ENCODE data around the gene RRBP1. TPM values are rescaled to one million over a fixed set of nuclear protein-coding genes. Genes with fewer than 3 reads are reported as not detected.

The RRBP1 gene
- total RNA-seq, 1 donor, result 122 TPM

DNA sequence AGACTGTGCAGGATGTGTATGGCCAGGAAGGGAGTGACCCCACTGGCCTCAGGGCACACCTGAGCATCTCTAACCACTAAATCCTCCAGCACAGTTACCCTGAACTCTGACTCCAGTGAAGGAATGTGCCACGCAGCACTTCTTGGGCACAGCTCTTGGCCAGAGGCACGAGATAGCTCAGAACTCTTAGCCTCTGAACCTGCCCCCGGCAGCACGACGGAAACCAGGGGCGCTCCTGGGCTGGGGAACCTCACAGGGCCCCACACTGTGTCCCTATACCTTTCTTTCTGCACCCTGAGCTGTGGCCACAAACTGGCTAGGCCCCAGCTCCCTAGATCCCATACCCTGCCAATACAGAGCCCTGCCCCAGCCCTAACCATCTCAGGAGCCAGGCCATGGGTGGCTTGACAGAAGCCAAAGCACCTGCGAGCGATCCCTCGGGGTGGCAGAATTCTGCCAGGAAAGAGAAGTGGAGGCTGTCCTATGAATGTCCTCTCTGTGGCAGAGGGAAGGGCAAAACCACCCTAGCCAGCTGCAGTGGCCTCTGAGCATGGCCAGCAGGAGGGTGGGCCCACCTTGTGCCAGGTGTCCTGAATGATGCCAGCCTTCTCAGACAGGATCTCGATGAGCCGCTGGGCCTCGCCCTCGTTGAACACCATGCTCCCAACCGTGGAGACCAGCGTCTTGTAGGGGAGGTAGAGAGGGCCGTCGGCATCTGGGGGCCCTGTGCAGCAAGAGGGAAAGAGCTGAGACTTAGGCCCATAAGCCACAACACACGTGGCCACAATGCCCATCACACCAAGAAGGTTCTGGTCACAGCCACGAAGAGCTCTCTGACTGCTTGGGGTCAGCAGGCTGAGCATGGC lies 39.4 kb downstream of the RRBP1 start:
- Histone ChIP-seq H3K4me2 (ENCODE audit: insufficient read depth, low read length) (no peak overlapping the region), H3K4me3 (ENCODE audit: insufficient read depth, low read length) (no peak overlapping the region), H2AFZ (ENCODE audit: low read length) (no peak overlapping the region), H3K79me2 (ENCODE audit: insufficient read depth, low read length) (peaks cover 98% of the 10 kb centered on the region), H3K36me3 (ENCODE audit: insufficient read depth, low read length) (peaks cover 83% of the 10 kb centered on the region), H4K20me1 (ENCODE audit: insufficient read depth, low read length) (peaks cover 94% of the 10 kb centered on the region), H3K27me3 (ENCODE audit: insufficient read depth, low read length) (no peaks in the 10 kb centered on the region), H3K4me1 (ENCODE audit: insufficient read depth, low read length) (peaks cover 16% of the 10 kb centered on the region), H3K9me3 (ENCODE audit: low read depth, low read length) (no peaks in the 10 kb centered on the region), H3K27ac (ENCODE audit: low read depth, low read length) (peak overlapping the region; percentile 44)
- DNase-seq (ENCODE audit: insufficient read length, low spot score, missing footprints), result peak; percentile 55
- TF ChIP-seq, protein P1, sequence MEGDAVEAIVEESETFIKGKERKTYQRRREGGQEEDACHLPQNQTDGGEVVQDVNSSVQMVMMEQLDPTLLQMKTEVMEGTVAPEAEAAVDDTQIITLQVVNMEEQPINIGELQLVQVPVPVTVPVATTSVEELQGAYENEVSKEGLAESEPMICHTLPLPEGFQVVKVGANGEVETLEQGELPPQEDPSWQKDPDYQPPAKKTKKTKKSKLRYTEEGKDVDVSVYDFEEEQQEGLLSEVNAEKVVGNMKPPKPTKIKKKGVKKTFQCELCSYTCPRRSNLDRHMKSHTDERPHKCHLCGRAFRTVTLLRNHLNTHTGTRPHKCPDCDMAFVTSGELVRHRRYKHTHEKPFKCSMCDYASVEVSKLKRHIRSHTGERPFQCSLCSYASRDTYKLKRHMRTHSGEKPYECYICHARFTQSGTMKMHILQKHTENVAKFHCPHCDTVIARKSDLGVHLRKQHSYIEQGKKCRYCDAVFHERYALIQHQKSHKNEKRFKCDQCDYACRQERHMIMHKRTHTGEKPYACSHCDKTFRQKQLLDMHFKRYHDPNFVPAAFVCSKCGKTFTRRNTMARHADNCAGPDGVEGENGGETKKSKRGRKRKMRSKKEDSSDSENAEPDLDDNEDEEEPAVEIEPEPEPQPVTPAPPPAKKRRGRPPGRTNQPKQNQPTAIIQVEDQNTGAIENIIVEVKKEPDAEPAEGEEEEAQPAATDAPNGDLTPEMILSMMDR (IDR thresholded peaks at IDR 0.05; ENCODE audit: extremely low read depth, low read depth, low read length), result no peak

DNA sequence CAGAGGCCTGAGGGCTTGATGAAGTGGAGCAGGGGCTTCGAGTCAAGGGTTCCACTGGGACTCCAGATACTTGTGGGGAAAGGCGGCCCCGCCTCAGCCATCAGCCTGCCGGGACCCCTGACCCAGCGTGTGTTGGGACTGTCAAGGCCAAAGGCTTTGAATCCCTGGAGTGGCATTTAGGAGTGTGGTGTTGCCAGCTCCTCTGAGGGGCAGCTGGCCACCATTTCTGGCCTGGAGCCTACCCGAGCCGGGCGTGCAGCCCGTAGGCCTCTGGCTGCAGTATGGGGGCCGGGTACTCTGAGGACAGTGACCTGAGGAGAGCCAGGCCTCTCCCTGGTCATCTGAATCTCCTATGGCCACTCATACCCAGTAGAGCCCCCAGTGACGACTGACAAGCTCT lies 40.0 kb downstream of the RRBP1 start:
- no peak overlapping the region for H2AFZ ChIP-seq (ENCODE audit: low read length)
- H3K4me2 ChIP-seq (ENCODE audit: insufficient read depth, low read length), result no peak overlapping the region
- H3K4me1 ChIP-seq (ENCODE audit: insufficient read depth, low read length), result peaks cover 16% of the 10 kb centered on the region
- peaks cover 81% of the 10 kb centered on the region for H3K36me3 ChIP-seq (ENCODE audit: insufficient read depth, low read length)
- peak; percentile 38 for DNase-seq (ENCODE audit: insufficient read length, low spot score, missing footprints)
- H3K79me2 ChIP-seq (ENCODE audit: insufficient read depth, low read length), result peaks cover 98% of the 10 kb centered on the region
- no peak overlapping the region for H3K4me3 ChIP-seq (ENCODE audit: insufficient read depth, low read length)
- H3K27ac ChIP-seq (ENCODE audit: low read depth, low read length), result peak overlapping the region; percentile 37
- no peaks in the 10 kb centered on the region for H3K27me3 ChIP-seq (ENCODE audit: insufficient read depth, low read length)
- TF ChIP-seq, protein P1 (IDR thresholded peaks at IDR 0.05; ENCODE audit: extremely low read depth, low read depth, low read length), result no peak
- H3K9me3 ChIP-seq (ENCODE audit: low read depth, low read length), result no peaks in the 10 kb centered on the region
- H4K20me1 ChIP-seq (ENCODE audit: insufficient read depth, low read length), result peaks cover 94% of the 10 kb centered on the region

DNA sequence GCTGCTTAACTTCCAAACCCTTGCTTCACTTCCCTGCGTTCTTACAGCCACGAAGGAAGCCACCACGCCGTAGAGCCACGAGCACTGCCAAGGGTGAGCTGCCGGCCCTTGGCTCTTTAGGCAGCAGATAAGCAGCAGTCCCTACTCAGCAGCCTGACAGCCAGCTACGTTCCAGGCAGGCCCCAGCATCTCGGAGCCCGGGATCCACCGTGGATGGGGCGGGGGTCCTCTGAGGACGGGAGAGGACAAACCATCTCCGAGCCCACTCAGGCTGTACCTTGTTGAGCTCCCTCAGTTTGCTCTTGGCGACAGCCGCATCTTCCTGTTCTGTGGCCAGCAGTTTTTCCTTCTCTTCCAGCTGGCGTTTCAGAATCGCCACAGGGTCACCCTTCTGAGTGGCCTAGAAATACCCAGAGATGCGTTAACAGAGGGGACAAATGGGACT lies 40.5 kb downstream of the RRBP1 start:
- Histone ChIP-seq H3K4me3 (ENCODE audit: insufficient read depth, low read length) (no peak overlapping the region), H3K4me2 (ENCODE audit: insufficient read depth, low read length) (no peak overlapping the region), H3K36me3 (ENCODE audit: insufficient read depth, low read length) (peaks cover 81% of the 10 kb centered on the region), H3K27me3 (ENCODE audit: insufficient read depth, low read length) (no peaks in the 10 kb centered on the region), H3K79me2 (ENCODE audit: insufficient read depth, low read length) (peaks cover 98% of the 10 kb centered on the region), H3K27ac (ENCODE audit: low read depth, low read length) (peak overlapping the region; percentile 37), H3K4me1 (ENCODE audit: insufficient read depth, low read length) (peaks cover 16% of the 10 kb centered on the region), H4K20me1 (ENCODE audit: insufficient read depth, low read length) (peaks cover 94% of the 10 kb centered on the region), H2AFZ (ENCODE audit: low read length) (no peak overlapping the region), H3K9me3 (ENCODE audit: low read depth, low read length) (no peaks in the 10 kb centered on the region)
- peak; percentile 48 for DNase-seq (ENCODE audit: insufficient read length, low spot score, missing footprints)
- TF ChIP-seq, protein P1 (IDR thresholded peaks at IDR 0.05; ENCODE audit: extremely low read depth, low read depth, low read length), result no peak

DNA sequence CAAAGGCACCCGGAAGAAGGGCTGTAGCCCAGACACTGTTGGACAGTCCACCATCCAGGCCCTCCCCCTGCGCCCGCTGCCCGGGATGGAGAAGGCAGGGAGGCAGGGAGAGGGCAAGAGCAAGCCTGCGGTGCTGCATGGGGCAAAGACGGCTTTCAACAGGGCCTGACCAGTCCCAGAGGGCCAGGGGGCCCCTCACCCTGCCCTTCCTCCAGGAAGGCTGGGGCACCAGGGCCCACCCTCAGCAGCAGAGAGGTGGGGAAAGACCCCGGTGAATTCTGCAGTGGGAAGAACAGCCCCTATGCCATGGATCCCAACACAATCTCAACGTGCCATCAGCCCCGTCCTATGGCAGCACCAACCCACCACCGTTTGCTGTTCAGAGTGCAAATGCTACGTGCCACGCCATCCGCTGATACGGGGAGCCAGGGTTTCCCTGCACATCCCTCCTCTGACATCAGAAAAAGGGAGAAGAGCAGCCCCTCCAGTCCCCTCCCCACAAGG lies 41.1 kb downstream of the RRBP1 start:
- DNase-seq (ENCODE audit: insufficient read length, low spot score, missing footprints), result peak; percentile 30
- H2AFZ ChIP-seq (ENCODE audit: low read length), result no peak overlapping the region
- peaks cover 16% of the 10 kb centered on the region for H3K4me1 ChIP-seq (ENCODE audit: insufficient read depth, low read length)
- H3K79me2 ChIP-seq (ENCODE audit: insufficient read depth, low read length), result peaks cover 98% of the 10 kb centered on the region
- H3K4me2 ChIP-seq (ENCODE audit: insufficient read depth, low read length), result no peak overlapping the region
- no peaks in the 10 kb centered on the region for H3K27me3 ChIP-seq (ENCODE audit: insufficient read depth, low read length)
- H3K9me3 ChIP-seq (ENCODE audit: low read depth, low read length), result no peaks in the 10 kb centered on the region
- peaks cover 82% of the 10 kb centered on the region for H3K36me3 ChIP-seq (ENCODE audit: insufficient read depth, low read length)
- peaks cover 90% of the 10 kb centered on the region for H4K20me1 ChIP-seq (ENCODE audit: insufficient read depth, low read length)
- H3K27ac ChIP-seq (ENCODE audit: low read depth, low read length), result no peak overlapping the region
- TF ChIP-seq, protein P1 (IDR thresholded peaks at IDR 0.05; ENCODE audit: extremely low read depth, low read depth, low read length), result no peak
- H3K4me3 ChIP-seq (ENCODE audit: insufficient read depth, low read length), result no peak overlapping the region
